B cell (primary cell): ENCODE measurements around the gene PSG2. TPM values are rescaled to one million over a fixed set of nuclear protein-coding genes. Genes with fewer than 3 reads are reported as not detected.
"Not testable (repeated sequence)": the region's sequence is repeated elsewhere in the genome, so short reads cannot be mapped to it uniquely, and the experiment has no call there.

Experiments
- ATAC-seq: fragments of 200-7000 bp; cut with Tn5 transposase; one replicate; pipeline ENCODE4 v1.10.0; 2021; ENCODE audit warnings: low read depth, mild to moderate bottlenecking, moderate number of reproducible peaks, moderate library complexity
- CTCF ChIA-PET: fragments of 350-600 bp; sonication (Branson Sonifier 250); formaldehyde crosslinking; loops from one replicate; lab custom pipeline; 2021; ENCODE audit warnings: antibody characterized with exemption, inconsistent platforms; lab: Charles Lee
- POLR2A ChIA-PET: fragments of 350-600 bp; sonication (Branson Sonifier 250); formaldehyde crosslinking; loops from one replicate; lab custom pipeline; 2021; ENCODE audit warnings: antibody characterized with exemption; lab: Charles Lee
- DNase-seq: peaks from one replicate; pipeline ENCODE4 v3.0.0; 2013
- H2AFZ ChIP-seq: 2 replicates; pipeline ENCODE4 v1.6.1; 2012; ENCODE audit warnings: mild to moderate bottlenecking, low read depth, low read length; ENCODE audit not compliant: insufficient read depth, poor library complexity, severe bottlenecking
- H3K27ac ChIP-seq, 2 donors: 1 replicate in 1 of 2; 2 replicates in 1 of 2; pipeline ENCODE4 v1.5.1; 2012 to 2013; ENCODE audit warnings: low read length in 2 of 2, mild to moderate bottlenecking in 2 of 2, moderate library complexity in 1 of 2
- H3K27me3 ChIP-seq, 4 experiments: fragments of 200-600 bp in 1 of 4; sonication (generic) in 1 of 4; replicated peaks in 1 of 4; 1 replicate in 2 of 4; 2 replicates in 2 of 4; pipeline versions ENCODE4 v1.6.1 to v1.7.0; 2013 to 2016; ENCODE audit warnings: low read length in 3 of 4, mild to moderate bottlenecking in 2 of 4, mixed read lengths in 1 of 4, moderate library complexity in 1 of 4; ENCODE audit not compliant: insufficient read depth in 4 of 4, control insufficient read depth in 3 of 4; ENCODE audit errors: control extremely low read depth in 1 of 4
- H3K36me3 ChIP-seq, 2 experiments: replicated peaks in 1 of 2; 1 replicate in 1 of 2; 2 replicates in 1 of 2; pipeline versions ENCODE4 v1.6.1 to v1.7.1; 2013; ENCODE audit warnings: low read length in 1 of 2; ENCODE audit not compliant: insufficient read depth in 2 of 2, control insufficient read depth in 1 of 2; ENCODE audit errors: control extremely low read depth in 1 of 2, extremely low read depth in 1 of 2
- H3K4me1 ChIP-seq, 2 donors: fragments of 200-600 bp in 1 of 2; sonication (generic) in 1 of 2; 1 replicate in 1 of 2; 2 replicates in 1 of 2; pipeline versions ENCODE4 v1.5.1 to v1.6.1; 2013 to 2017; ENCODE audit warnings: low read length in 2 of 2; ENCODE audit not compliant: control insufficient read depth in 2 of 2, insufficient read depth in 2 of 2
- H3K4me2 ChIP-seq: replicated peaks from 2 replicates; pipeline ENCODE3; 2012; ENCODE audit warnings: mild to moderate bottlenecking, low read depth, low read length; ENCODE audit not compliant: poor library complexity, severe bottlenecking
- H3K4me3 ChIP-seq, 5 experiments: fragments of 200-600 bp in 1 of 5; sonication (generic) in 1 of 5; 1 replicate in 3 of 5; 2 replicates in 2 of 5; pipeline versions ENCODE4 v1.5.1 to v1.7.0; 2011 to 2016; ENCODE audit warnings: low read length in 4 of 5, mild to moderate bottlenecking in 4 of 5, low read depth in 2 of 5, control low read depth in 1 of 5, moderate library complexity in 1 of 5; ENCODE audit not compliant: insufficient read depth in 1 of 5; ENCODE audit errors: control extremely low read depth in 1 of 5, extremely low read depth in 1 of 5
- H3K79me2 ChIP-seq: fragments of 200-600 bp; sonication (generic); one replicate; pipeline ENCODE4 v1.6.0; 2016; ENCODE audit warnings: low read length; ENCODE audit not compliant: control insufficient read depth, insufficient read depth
- H3K9ac ChIP-seq: fragments of 200-600 bp; sonication (generic); 2 replicates; pipeline ENCODE4 v1.6.1; 2017; ENCODE audit warnings: mild to moderate bottlenecking, low read length, moderate library complexity
- H3K9me3 ChIP-seq, 3 donors: one replicate each; pipeline versions ENCODE4 v1.6.1 to v1.7.1; 2013; ENCODE audit warnings: low read length in 2 of 3; ENCODE audit not compliant: control insufficient read depth in 2 of 3, insufficient read depth in 1 of 3; ENCODE audit errors: control extremely low read depth in 1 of 3
- H4K20me1 ChIP-seq: 2 replicates; pipeline ENCODE4 v1.6.0; 2012; ENCODE audit warnings: mild to moderate bottlenecking, low read length; ENCODE audit not compliant: insufficient read depth, control insufficient read depth, poor library complexity, severe bottlenecking
- H3K27ac Mint-ChIP-seq: one replicate; pipeline ENCODE4 v1.8.0; 2021; ENCODE audit warnings: mixed read lengths
- H3K27me3 Mint-ChIP-seq: one replicate; pipeline ENCODE4 v1.8.0; 2021; ENCODE audit warnings: mixed read lengths
- H3K4me1 Mint-ChIP-seq: one replicate; pipeline ENCODE4 v1.8.0; 2021; ENCODE audit warnings: mixed read lengths
- H3K4me3 Mint-ChIP-seq: one replicate; pipeline ENCODE4 v1.8.0; 2021; ENCODE audit warnings: mixed read lengths
- H3K9me3 Mint-ChIP-seq: one replicate; pipeline ENCODE4 v1.8.0; 2022; ENCODE audit warnings: mixed read lengths; ENCODE audit not compliant: insufficient read depth
- EZH2 ChIP-seq: IDR thresholded peaks from 2 replicates; pipeline ENCODE4 v1.6.1; 2012; ENCODE audit warnings: borderline replicate concordance, low read depth, mild to moderate bottlenecking, moderate library complexity, low read length; ENCODE audit not compliant: insufficient read depth, poor library complexity, severe bottlenecking
- WGBS: methylation state at CpG from one replicate; pipeline ENCODE4 v1.1.5; 2013; ENCODE audit warnings: missing lambda C conversion rate; ENCODE audit not compliant: insufficient coverage; 5-methylcytosine and 5-hydroxymethylcytosine counted together
- intact Hi-C: fragments of 100-400 bp; cut with micrococcal nuclease; formaldehyde crosslinking; loops from one replicate; pipeline ENCODE4 v1.10.0; 2022
- polyA plus RNA-seq: library from polyadenylated mRNA; depleted of rRNA; stranded (reverse); fragments of >200 nt; gene quantifications from 2 replicates; pipeline ENCODE4 v1.2.3, GENCODE V29; 2012
- total RNA-seq, 2 donors: library from RNA; stranded (reverse); fragments of 120-200 nt in 1 of 2; gene quantifications; 1 replicate in 1 of 2; 2 replicates in 1 of 2; pipeline versions ENCODE4 v1.2.3 to v1.2.4, GENCODE V29; 2013 to 2022
- TF ChIP-seq, protein P1 (sequence below): fragments of 200-600 bp; IDR thresholded peaks from one replicate; pipeline ENCODE4 v1.8.0; 2022; ENCODE audit warnings: antibody characterized with exemption, mild to moderate bottlenecking

PSG2 gene
- total and polyA plus RNA-seq, 2 donors (not counting 1 experiment from before 2014, with no cell fraction given): not detected

DNA sequence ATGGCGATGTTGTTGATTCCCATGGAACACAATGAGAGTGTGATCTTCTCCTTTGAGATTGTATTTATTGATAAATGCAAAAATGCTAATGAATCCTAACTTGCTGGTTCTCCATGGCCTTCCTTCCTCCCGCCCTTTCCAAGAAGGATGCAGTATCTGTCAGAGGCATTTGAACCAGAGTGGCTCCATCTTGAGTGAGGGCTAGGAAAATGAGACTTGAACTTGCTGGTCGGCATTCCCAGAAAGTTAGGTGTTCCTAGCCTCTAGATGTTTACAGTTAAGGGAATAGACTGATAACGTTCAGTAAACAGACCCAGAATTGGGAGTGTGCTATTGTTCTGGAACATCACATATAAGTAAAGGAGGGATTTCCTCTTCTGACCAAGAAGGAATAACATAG, 44.2 kb upstream of the PSG2 start:
- Histone ChIP-seq H2AFZ (no peak overlapping the region), H3K4me1 (no peaks in the 10 kb centered on the region), H3K36me3 (no peaks in the 10 kb centered on the region), H3K79me2 (no peaks in the 10 kb centered on the region), H3K4me2 (no peak overlapping the region), H3K27me3 (no peaks in the 10 kb centered on the region), H4K20me1 (no peaks in the 10 kb centered on the region), H3K27ac (no peak overlapping the region), H3K9ac (no peak overlapping the region), H3K9me3 (peaks cover 0 to 9% (median 0%) of the 10 kb centered on the region in 3 donors), H3K4me3 (no peak overlapping the region)
- intact Hi-C loops: no loop called here
- Mint-ChIP-seq H3K9me3 (peaks cover 2% of the 10 kb centered on the region), H3K27me3 (no peaks in the 10 kb centered on the region), H3K4me3 (no peak overlapping the region), H3K27ac (no peak overlapping the region), H3K4me1 (no peaks in the 10 kb centered on the region)
- DNase-seq (no peak), ATAC-seq (no peak)
- 33% methylated on average over 1 of the region's 4 CpGs for WGBS
- ChIA-PET POLR2A (no interaction called here), CTCF (no interaction called here)
- TF ChIP-seq, protein P1, sequence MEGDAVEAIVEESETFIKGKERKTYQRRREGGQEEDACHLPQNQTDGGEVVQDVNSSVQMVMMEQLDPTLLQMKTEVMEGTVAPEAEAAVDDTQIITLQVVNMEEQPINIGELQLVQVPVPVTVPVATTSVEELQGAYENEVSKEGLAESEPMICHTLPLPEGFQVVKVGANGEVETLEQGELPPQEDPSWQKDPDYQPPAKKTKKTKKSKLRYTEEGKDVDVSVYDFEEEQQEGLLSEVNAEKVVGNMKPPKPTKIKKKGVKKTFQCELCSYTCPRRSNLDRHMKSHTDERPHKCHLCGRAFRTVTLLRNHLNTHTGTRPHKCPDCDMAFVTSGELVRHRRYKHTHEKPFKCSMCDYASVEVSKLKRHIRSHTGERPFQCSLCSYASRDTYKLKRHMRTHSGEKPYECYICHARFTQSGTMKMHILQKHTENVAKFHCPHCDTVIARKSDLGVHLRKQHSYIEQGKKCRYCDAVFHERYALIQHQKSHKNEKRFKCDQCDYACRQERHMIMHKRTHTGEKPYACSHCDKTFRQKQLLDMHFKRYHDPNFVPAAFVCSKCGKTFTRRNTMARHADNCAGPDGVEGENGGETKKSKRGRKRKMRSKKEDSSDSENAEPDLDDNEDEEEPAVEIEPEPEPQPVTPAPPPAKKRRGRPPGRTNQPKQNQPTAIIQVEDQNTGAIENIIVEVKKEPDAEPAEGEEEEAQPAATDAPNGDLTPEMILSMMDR: no peak
- no peak for TF ChIP-seq EZH2

DNA sequence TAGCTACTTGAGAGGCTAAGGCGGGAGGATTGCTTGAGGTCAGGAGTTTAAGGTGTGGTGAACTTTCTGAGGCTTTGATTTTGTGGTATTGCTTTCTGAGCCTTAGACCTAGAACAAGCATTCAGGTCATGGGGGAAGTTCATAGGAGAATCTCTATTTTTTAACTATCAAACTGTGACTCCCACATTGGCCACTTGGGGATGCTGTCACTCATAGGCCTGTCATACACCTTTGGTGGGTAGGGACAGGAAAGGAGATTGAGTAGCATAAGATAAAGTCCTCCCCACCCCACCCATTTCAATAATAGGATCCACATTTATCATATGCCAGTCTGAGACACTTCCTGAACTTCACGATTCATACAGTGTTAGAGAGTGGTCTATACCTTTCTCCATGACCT, 41.9 kb upstream of the PSG2 start:
- no peaks in the 10 kb centered on the region for H4K20me1 ChIP-seq
- CTCF ChIA-PET: no interaction called here
- no peaks in the 10 kb centered on the region for H3K27me3 ChIP-seq
- WGBS: 70% methylated on average over 1 of the region's 2 CpGs
- H2AFZ ChIP-seq: no peak overlapping the region
- H3K9me3 ChIP-seq: peaks cover 0 to 3% (median 0%) of the 10 kb centered on the region in 3 donors
- no peaks in the 10 kb centered on the region for H3K4me1 ChIP-seq
- H3K27ac ChIP-seq: no peak overlapping the region
- Mint-ChIP-seq H3K27ac (no peak overlapping the region), H3K27me3 (no peaks in the 10 kb centered on the region), H3K9me3 (no peaks in the 10 kb centered on the region), H3K4me1 (no peaks in the 10 kb centered on the region), H3K4me3 (no peak overlapping the region)
- intact Hi-C loops: no loop called here
- no peaks in the 10 kb centered on the region for H3K36me3 ChIP-seq
- no peaks in the 10 kb centered on the region for H3K79me2 ChIP-seq
- ATAC-seq: no peak
- TF ChIP-seq, protein P1: no peak
- POLR2A ChIA-PET: no interaction called here
- H3K4me3 ChIP-seq: no peak overlapping the region
- no peak overlapping the region for H3K9ac ChIP-seq
- DNase-seq: no peak
- no peak overlapping the region for H3K4me2 ChIP-seq

DNA sequence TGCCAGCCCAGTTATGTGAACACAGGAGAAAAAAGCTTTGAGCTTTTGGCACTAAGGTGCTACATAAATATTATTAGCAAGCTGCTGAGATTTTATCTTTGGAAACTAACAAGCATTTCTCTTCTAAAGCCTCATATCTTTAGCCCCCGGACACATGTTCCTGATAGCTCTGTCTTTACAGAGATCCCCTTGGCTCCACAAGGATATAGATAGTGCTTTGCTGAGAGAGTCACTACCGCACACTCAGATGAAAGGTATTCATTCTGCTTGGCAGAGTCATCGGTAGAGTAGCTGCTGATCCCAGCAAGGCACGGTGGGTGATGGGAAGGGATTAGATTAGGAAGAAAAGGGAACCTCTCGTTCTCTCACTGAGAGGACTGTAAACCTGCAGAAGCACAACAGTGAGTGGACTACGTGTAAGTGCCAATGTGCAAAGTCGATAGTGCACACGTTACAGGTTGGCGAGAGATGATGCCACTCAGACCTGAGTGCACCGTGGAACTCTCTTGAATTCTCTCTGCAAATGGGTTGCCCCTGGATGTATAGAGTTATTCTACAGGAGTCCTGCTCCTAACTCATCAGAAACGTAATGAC, 38.0 kb upstream of the PSG2 start:
- H4K20me1 ChIP-seq, H3K9me3 Mint-ChIP-seq, H3K4me2 ChIP-seq, H3K27me3 Mint-ChIP-seq, H3K9me3 ChIP-seq, H3K36me3 ChIP-seq, CTCF ChIA-PET, H3K4me1 Mint-ChIP-seq, H3K9ac ChIP-seq, H2AFZ ChIP-seq, ATAC-seq, H3K27me3 ChIP-seq, intact Hi-C loops, POLR2A ChIA-PET, DNase-seq, H3K4me1 ChIP-seq, H3K27ac ChIP-seq, H3K79me2 ChIP-seq, H3K4me3 Mint-ChIP-seq, H3K4me3 ChIP-seq, H3K27ac Mint-ChIP-seq: not testable (repeated sequence)
- 93% methylated on average over 9 of the region's 11 CpGs for WGBS
